ENCODE results near the gene PPM1H.
"Not testable (repeated sequence)": the region's sequence is repeated elsewhere in the genome, so short reads cannot be mapped to it uniquely, and the experiment has no call there.

The PPM1H gene

DNA sequence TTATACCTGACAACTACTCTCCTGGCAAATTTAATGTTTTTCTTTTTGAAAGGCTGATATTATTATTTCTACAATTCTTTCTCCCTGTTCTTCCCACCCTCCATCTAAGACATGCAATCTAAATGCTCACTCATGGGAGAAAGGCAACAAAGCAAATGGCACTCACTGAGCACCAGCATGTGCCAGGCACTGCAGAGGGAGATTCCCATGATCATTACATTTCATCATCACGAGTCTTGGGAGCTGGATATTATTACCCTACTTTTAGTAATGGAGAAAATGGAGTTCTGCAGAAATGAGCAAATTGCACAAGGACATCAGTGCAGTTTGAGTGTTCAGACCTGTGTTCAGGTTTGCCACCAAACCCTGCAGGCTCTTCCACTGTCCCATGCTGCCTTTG, 27.9 kb downstream of the PPM1H start:
- no peak for DNase-seq

DNA sequence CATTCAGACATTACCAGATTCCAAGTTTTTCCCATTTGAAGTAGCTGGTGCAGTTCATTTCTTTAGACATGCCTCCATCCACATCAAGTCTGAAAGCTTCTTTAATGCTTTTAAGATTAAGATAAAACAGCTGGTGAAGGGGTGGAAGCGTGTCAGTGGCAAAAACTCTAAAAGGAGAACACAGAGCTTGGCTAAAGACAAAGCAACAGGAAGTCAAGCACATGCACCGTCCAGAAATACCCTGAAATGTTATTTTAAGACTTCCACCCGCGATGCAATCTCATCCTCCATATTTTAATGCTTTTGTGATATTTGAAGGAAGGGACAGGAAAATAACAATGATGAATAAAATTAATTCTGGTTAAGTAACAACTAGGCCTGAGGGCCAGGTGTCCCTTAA, 31.8 kb downstream of the PPM1H start:
- no peak for DNase-seq

DNA sequence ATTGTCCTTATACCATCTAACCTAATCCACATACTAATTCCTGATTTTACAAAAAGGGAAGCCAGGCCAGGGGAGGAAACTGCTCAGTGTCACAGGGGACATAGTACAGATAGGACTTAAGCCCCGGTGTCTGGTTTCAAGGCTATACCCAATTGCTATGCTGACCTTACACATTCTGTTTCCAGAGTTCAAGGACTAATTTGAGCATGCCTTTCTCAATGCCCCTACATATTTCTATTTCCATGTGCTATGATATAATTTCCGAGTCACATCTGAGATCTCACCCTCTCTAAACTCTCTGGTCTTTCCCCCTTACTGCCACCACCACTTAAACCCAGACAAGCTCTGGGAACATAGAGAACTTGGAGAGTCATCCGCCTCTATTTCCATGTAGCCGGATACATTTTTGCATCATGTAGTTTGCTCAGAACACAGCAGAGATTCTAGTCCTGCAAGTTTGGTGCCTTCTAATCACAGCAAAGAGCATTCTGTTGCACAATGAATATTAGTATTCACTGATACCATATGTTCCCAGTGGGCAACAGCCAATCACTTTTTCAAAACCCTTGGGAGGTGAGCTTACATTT, 34.2 kb downstream of the PPM1H start:
- DNase-seq: peak; percentile 63

DNA sequence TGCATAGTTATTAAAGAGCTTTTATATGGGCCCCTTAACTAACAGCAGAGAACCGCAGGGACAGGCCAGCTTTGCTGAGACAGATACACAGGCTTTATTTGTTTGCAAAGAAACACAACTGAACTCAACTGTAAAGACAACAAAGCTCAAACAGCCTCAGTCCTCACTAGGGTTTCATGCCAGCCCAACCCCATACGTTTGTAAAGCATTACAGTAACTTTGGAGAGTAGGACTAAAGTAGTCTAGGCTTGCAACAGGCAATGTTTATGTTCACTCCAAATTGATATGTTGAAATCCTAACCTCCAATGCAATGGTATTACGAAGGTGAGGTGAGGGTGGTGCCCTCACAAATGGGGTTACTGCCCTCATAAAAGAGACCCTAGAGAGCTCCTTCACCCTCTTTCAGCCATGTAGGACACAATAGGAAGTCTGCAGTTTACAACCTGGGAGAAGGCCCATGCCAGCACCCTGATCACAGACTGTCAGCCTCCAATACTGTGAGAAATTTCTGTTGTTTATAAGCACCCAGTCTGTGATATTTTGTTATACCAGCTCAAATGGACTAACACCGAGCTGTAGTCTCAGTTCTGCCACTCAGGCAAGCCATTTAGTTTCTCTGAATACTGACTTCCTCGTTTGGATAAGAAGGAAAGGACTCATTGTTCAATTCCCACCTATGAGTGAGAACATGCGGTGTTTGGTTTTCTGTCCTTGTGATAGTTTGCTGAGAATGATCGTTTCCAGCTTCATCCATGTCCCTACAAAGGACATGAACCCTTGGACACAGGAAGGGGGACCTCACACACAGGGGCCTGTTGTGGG, 35.2 kb downstream of the PPM1H start:
- no peak for DNase-seq

DNA sequence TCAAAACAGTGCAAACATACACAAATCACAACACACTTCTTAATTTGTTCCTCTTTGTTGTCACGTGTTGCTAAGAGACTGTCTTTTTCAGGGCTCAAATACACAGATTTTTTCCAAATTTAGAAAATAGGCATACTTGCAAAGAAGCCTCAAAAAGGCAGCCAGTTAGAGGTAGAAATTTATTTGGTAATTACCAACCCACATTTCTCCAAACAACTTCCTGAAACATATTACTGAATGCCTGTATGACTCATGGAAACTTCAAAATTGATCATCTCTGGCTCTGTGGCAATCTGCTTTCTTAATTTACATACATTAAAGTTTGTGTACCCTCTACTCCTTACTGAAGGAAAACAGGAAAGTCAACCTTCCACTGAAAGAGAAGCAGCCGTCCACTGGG, 36.4 kb downstream of the PPM1H start:
- DNase-seq: no peak

DNA sequence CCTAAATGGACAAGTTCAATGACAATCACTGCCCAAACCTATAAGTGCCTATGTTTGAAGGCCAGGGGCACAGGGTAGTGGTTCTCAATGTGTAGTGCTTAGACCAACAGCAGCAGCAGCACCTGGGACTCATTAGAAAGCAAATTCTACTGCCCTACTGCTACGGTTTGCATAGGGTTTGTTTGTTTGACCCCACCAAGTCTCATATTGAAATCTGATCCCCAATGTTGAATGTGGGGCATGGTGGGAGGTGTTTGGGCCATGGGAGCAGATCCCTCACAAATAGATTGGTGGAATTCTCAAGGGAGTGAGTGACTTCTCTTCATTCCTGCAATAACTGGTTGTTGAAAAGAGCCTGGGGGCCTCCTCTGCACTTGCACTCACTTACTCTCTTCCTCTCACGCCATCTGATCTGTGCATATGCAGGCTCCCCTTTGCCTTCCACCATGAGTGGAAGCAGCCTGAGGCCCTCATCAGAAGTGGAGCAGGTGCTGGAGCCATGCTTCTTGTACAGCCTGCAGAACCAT, 39.5 kb downstream of the PPM1H start:
- no peak for DNase-seq

DNA sequence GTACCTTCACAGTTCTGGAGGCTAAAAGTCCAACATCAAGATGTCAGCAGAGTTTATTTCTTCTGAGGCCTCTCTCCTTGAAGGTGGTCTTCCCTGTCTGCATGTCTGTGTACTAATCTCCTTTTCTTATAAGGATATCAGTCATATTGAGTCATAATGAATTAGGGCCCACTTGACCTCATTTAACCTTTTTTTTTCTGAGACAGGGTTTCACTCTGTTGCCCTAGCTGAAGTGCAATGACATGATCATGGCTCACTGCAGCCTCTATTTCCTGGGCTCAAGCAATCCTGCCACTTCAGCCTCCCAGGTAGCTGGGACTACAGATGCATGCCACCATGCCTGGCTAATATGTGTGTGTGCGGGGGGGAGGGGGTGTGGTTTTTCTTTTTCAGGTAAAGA, 41.7 kb downstream of the PPM1H start:
- no peak for DNase-seq

DNA sequence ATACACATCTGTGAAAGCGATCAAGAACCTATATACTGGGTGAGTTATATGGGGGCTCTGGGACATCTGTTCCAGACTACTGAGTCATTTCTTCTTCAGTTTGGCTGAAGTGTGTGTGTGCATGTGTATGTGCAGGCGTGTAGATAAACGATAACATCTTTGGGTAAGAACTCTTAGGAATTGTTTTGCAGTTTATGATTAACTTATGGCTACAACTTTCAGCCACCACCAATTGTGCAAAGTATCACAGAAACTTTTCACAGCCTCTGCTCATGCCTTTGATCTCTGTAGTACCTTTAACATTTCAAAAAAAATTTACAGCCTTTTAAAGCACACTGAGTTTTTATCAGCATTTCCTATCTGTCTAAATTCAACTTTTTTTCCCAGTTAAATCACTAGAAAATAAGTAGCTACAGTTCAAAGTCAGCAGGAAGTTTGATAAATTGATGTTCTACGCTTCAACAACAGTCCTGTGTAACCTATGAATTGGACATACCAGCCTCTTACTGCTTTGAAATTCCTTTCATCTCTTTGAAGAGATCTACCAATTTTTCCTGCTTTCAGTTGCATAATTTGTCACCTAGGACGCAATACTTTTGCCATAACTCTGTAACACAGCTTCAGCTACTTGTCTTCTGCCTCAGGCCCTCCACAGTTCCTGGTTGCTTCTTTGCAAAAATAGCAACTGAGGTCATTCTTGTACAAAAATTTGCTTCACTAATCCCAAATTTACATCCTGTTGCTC, 43.0 kb downstream of the PPM1H start:
- no peak for DNase-seq

DNA sequence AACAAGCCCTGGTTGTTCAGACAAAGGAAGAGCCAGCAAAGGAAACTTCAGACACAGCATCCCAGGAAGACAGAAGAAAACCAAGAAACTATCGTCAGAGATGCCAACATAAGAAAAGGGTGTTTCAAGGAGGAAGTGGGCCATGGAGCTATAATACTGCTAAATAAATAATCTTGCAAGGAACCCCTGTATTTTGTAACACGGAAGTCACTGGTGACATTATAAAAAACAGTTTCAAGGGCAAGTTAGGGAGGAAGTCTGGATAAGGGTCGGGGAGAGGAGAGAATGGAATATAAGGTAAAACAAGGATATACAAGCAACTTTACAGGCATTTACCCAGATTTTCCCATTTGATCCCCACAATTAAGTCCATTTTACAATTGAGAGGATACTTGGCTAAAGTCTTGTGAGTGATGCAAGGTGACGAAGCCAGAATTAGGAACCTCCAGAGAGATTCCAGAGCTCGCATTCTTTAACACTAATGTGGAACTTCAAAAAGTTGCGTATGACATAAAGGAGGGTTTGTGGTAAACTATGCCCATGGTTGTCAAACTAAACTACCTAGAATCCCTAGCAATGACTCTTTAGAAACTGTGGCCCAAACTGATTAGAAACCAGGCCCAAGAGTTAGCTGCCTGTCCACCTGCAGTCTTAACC, 46.4 kb downstream of the PPM1H start:
- no peak for DNase-seq

DNA sequence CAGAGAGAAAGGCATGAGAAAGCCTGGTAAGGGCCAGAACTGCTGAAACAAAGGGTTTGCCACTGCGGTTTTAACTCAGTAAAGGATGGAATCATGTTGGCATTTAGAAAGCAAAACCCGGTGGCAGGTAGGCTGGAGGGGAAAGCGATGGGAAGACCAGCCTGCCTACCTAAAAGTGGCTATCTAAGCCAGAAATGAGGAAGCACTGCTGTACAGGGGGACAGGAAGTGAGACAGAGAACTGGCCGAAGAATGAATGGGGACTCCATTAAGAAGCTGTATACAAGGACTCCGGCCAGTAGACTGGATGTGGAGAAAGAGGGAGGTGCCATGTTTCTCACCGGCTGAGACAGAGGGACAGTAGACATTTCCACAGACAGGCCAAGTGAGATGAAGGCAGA, 48.2 kb downstream of the PPM1H start:
- DNase-seq: no peak

DNA sequence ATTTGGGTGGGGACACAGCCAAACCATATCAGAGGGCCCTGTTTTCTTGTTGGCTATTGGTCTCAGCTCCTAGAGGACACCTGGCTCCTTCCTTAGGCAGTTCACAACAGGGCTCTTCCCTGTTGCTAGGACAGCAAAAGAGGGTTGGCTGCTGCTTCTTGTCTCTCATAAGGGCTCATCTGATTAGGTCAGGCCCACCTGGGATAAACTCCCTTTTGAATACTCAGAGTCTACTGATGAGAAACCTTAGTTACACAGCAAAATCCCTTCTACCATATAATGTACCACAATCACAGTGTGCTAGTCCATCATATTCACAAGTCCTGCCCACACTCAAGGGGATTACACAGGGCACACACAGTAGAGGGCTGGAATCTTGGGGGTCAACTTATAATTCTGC, 49.7 kb downstream of the PPM1H start:
- no peak for DNase-seq

DNA sequence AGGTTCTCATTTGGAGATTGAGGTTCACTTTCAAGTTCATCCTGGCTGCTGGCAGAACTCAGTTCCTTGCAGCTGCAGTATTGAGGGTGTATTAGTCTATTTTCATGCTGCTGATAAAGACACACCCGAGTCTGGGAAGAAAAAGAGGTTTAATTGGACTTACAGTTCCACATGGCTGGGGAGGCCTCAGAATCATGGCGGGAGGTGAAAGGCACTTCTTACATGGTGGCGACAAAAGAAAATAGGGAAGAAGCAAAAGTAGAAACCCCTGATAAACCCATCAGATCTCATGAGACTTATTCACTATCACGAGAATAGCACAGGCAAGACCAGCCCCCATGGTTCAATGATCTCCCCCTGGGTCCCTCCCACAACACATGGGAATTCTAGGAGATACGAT, 50.1 kb downstream of the PPM1H start:
- not testable (repeated sequence) for DNase-seq

DNA sequence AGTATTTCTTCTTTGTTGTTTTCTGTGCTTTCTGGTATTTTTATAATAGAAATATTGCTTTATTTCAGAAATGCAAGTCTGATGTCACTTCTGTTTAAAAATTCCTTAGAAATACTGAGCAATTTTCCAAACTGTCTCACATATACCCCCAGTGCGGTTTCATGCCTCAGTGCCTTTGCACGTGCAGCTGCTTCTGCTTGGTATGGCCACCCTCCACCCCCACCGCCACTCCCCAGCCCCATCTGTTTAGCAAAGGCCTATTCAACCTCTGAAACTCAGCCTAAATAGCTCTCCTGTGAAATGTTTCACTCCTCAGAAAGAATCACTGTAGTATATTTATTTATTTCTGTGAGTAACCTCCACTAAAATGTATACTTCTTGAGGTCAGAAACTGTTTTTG, 52.3 kb downstream of the PPM1H start:
- no peak for DNase-seq

DNA sequence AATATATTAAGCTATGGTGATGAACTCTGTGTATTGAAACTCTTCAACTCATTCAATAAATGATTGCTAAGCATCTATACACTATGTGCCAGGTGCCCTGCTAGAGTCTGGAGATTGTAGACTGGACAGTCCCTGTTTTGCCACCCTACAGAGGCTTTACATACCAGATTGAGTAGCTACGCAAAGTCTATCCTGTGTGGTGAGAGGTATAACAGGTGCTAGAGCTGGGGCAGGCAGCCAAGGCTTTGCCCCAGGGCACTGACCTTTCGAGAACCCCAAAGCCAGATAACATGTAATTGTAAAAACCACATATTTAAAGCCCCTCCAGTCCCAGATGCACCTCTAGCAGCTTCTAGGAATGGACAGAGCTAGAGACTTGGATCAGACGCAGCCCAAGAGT, 52.8 kb downstream of the PPM1H start:
- no peak for DNase-seq

DNA sequence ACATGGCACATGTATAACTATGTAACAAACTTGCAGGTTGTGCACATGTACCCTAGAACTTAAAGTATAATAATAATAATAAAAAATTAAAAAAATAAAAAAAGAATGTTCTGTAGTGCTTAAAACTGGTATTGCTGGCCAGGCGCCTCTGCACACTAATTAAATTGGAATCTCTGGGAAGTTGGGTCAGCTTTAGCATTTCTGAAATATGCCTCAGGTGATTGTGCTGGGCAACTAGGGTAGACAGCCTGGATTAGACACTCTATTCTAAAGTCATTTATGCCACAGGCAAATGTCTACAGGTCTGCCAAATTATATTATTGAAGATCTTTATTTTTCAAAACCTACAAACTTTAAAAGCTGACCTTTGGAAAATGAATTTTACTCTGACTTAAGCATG, 55.3 kb downstream of the PPM1H start:
- DNase-seq: no peak

DNA sequence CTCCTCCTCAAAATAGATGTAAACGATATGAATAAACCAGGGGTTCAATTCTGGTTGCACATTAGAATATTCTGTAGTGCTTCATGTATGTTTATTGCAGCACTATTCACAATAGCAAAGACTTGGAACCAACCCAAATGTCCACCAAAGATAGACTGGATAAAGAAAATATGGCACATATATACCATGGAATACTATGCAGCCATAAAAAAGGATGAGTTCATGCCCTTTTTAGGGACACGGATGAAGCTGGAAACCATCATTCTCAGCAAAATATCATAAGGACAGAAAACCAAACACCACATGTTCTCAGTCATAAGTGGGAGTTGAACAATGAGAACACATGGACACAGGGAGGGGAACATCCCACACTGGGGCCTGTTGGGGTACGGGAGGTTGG, 55.7 kb downstream of the PPM1H start:
- not testable (repeated sequence) for DNase-seq

DNA sequence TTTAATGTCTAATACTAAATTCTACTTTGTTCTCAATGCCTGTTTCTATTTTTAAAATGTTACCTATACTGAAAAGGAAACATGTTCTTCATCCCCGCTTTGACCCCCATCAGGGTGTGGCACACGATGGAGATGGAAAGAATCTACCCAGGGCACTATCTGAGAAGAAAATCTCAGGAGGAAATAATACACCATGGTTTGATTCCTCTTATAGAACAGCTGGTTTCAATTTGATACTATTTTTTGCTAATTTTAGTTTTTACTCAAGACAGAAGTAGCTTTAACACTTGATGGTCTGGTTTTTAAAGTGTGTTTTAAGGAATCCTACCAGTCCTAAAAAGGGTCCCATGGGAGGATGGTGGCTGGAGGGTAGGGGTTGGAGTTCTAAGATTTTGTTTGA, 56.7 kb downstream of the PPM1H start:
- no peak for DNase-seq

DNA sequence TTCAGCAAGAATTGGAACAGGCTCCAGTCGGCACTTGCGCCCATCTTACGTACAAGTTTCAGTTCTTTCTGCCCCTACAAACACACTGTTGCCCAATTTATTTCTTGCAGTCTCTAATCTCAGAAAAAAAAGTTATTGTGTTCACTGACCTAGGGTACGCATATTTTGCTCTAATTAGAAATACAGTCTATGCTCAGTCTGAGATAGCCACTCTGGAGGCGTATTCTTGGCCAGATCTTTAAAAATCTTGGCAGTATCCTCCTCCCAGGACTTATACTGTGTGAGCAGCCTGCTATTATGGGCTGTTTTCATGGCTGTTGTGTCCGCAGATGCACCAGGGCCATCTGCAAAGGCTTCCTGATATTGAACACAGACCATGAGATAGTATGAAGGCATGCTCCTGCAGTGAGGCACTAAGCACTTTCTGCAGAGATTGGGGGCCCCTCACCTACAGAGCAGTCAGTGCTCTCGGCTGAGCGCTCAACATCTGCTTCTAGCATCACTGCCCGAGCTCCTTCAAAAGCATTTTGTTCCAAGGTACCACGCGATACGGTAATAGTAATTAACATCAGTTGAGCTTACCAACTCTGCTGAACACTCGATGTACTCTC, 57.9 kb downstream of the PPM1H start:
- no peak for DNase-seq

DNA sequence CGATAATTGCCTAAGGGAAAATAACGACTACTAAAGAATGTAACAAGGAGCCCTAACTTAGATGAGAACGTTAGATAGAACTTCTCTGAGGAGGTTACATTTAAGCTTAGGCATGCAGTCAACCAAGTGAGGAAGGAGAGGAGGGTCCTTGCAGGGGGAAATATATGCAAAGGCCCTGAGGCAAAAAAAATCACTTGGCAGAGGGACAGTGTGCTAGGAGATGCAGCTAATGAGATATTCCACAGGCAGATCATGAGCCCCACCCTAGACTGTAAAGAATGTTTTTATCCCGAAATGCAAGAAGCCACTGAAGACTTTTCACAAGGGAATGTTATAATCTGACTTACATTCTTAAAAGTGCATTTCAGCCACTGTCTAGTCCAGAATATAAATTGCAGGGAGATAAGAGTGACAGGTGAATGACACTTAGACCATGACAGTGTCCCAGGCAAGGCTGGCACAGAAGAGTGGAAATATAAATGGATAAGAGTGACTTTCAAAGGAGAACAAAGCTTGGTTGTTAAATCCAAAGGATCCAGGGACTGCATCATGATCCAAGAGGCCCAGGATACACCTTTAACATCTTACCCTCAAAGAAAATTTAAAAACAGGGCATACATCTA, 61.0 kb downstream of the PPM1H start:
- DNase-seq: no peak

DNA sequence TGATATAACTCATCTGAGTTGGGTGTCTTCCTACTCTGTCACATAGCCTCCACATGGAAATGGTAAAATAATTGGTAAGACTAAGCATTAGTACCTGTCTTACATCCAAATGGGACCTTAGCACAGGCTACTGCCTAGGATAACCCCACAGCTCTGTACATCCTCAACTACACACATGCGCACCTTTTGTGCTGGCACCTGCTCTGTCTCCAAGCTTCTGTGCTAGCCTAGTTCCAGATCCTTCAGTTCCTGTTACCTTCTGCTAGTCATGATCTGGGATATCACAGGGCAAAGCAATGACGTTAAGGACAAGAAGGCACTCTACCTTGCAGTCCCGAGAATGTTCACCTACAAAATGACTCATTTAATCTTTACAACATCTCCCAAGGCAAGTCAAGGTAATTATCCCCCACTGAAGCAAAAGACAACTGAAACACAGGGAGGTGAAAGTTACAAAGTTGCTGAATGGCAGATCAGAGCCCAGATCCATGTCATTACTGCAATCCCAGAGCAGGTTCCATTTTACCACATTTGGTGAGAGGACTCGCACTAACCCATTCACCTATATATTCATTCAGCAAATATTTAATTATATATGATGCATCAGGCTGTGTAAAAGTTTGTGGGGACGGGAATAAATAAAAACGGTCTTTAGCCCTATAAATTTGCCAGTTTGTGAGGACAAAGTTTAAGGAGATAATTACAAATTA, 61.7 kb downstream of the PPM1H start:
- no peak for DNase-seq

DNA sequence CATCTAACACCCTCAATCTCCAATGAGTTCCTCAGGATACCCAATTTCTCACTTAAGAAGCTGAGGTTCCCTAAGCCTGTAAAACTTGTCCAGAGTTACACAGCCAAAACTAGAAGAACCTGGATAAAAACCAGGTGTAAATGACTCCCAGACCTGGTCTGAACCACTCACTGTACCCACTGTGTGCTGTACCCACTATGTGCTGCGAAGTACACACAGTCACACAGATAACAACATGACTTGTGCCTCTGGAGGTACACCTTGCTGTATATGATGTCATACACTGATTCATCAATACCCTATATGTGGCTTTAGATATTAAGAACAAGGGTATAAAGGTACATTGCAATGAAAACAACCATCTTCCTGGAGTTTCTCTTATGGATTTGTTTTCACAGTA, 66.1 kb downstream of the PPM1H start:
- no peak for DNase-seq
